SK-N-DZ (cell line): ENCODE results near the gene PLPPR2. TPM values are rescaled to one million over a fixed set of nuclear protein-coding genes. Genes with fewer than 3 reads are reported as not detected.
"Not testable (repeated sequence)": the region's sequence is repeated elsewhere in the genome, so short reads cannot be mapped to it uniquely, and the experiment has no call there.

Experiments used
- DNase-seq: peaks from one replicate; pipeline ENCODE4 v3.0.0-alpha.2; 2015; ENCODE audit warnings: low spot score
- polyA plus RNA-seq, 2 experiments: library from polyadenylated mRNA; depleted of rRNA; stranded (reverse); fragments of >200 nt; gene quantifications; 2 replicates each; pipeline ENCODE4 v1.2.3, GENCODE V29; 2014

PLPPR2 gene, protein sequence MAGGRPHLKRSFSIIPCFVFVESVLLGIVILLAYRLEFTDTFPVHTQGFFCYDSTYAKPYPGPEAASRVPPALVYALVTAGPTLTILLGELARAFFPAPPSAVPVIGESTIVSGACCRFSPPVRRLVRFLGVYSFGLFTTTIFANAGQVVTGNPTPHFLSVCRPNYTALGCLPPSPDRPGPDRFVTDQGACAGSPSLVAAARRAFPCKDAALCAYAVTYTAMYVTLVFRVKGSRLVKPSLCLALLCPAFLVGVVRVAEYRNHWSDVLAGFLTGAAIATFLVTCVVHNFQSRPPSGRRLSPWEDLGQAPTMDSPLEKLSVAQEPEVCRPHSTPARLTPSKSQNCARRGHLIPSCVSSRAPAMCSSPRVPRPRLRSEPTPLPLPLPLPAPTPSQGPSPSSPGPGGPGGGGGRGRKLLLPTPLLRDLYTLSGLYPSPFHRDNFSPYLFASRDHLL
- 6.9 and 11.1 TPM in 2 replicates for polyA plus RNA-seq (2014; cell fraction: cytosol; rRNA removed)
- 12.5 and 16.5 TPM in 2 replicates for polyA plus RNA-seq (2014; cell fraction: nucleus; rRNA removed)

DNA sequence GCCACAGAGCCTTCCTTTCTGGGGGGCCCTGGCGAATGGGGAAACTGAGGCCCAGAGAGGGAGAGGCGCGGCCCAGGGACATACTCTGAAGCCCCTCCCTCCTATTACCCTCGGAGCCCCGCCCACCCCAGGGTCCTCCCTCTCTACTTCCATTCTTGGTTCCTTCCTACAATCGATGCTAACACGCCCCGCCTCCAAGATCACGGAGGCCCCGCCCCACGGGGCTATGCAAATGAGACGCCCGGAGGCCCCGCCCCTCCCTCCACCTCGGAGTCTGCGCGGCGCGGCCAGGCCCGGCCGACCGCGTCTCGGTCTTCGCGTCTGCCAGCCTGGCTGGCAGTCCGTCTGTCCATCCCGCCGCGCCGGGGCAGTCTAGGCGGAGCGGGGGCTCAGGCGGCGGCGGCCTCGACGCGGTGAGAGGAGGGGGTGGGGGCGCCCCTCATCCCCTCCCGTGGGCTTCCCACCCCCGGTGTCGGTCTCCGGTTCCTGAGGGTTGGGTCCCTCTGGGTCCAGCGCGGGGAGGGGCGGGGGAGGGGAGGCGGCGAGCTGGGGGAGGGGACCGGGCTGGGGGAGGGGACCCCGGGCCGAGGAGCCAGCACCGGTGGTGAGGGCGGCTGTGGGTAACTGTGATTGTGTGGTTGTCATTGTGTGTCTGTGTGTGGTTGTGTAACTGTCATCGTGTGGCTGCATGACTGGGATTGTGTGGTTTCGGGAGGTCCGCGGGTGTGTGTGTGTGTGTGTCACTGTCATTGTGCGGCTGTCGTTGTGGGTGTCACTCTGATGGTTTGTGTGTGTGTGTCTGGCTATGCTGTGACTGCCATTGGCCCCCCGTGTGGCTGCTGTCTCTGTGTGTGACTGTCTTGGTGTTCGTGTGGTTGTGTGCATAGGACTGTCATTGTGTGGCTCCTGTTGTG lies at the start of gene PLPPR2:
Gene PLPPR2, plus strand, starts transcription at position 273 of the 914 bp plus-strand sequence. CDS start 2,242 bp downstream, outside the sequence.
- DNase-seq = peak; percentile 87

DNA sequence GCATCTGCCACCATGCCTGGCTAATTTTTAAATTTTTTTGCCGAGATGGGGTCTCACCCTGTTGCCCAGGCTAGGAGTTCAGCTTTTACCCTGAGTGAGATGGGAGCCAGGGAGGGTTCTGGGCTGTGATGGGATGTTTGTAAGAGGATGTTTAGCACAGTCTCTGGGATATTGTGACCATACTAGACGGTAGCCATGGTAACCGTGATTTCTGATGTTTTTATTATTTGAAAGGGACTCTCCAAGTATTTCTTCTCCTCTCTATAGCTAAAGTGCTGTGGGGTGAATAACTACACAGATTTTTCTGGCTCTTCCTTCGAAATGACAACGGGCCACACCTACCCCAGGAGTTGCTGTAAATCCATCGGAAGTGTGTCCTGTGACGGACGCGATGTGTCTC lies 48.9 kb upstream of the PLPPR2 start:
- DNase-seq = no peak

DNA sequence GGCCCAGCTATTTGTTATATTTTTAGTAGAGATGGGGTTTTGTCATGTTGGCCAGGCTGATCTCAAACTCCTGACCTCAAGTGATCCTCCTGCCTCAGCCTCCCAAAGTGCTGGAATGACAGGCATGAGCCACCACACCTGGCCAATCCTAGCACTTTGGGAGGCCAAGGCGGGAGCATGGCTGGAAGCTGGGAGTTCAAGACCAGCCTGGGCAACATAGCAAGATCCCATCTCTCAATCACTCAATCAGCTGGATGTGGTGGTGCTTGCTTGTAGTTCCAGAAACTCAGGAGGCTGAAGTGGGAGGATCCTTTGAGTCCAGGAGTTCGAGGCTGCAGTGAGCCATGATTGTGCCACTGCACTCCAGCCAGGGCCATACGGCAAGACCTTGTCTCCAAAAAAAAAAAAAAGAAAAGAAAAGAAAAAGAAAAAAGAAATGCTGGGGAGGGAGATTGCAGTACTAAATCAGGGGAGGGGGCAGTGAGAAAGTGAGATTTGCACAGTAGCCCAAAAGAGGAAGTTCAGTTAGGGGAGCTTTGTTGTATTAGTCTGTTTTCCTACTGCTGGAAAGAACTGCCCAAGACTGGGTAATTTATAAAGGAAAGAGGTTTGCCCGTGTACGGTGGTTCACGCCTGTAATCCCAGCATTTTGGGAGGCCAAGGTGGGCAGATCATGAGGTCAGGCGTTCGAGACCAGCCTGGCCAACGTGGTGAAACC lies 34.8 kb upstream of the PLPPR2 start:
- DNase-seq = not testable (repeated sequence)

DNA sequence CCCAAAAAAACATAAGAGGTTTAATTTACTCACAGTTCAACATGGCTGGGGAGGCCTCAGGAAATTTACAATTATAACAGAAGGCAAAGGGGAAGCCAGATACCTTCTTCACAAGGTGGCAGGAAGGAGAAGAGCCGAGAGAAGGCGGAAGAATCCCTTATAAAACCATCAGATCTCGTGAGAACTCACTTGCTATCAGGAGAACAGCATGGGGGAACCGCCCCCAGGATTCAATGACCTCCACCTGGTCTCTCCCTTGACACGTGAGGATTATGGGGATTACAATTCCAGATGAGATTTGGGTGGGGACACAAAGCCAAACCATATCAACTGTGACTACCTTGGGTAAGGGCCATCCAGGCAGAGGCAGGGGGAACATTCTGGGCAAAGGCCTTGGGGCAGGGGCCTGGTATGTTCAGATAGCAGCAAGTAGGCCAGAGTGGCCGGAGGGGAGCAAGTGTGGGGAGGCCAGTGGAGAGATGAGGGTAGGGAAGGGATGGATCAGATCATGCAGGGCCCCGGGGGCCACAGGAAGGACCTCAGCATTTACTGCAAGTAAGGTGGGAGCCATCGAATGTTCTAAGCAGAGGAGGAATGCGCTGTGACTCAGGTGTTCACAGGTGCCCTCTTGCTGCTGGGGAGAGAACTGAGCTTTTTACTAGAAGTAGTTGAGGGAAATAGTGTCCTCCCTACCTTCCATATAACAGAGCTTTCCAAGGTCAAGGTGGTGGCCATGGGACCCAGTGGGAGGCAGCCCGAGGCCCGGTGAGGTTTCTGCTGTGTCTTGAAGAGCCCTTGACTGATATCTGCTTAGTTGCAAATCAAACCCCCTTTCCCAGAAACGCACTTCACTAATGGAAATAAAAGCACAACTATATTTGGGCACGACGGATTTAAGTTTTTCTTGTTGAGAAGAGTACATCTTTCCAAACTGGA lies 33.8 kb upstream of the PLPPR2 start:
- DNase-seq = no peak

DNA sequence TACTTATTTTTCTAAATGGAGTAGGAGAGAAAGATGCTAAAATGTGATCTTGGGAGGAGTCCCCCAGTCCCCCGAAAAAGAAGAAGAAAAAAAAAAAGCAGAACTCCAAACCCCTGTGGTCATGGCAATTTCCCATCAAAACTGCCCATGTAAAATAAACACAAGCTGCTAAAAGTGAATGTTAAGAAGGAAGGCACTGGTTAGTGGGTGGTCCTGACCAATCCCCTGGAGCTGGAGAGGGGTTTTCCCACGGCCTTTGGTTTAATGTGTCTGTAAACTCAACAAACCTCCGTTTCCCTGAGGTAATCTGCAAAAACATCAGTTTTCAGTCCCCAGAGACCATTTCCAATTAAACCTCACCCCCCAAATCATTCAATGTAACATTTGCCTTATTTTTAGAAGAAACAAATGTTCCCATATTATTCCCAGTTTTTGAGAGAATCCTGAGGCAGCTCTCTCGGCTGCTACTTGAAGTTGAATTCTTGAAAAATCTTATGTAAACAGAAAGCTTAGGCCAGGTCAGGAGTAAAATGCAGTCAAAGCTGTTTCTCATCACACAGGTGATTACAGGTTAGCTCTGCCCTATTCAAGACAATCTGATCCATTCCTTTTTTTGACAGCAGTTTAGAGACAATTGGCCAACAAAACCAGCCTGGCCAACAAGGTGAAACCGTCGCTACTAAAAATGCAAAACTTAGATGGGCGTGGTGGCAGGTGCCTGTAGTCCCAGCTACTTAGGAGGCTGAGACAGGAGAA lies 32.8 kb upstream of the PLPPR2 start:
- DNase-seq = no peak

DNA sequence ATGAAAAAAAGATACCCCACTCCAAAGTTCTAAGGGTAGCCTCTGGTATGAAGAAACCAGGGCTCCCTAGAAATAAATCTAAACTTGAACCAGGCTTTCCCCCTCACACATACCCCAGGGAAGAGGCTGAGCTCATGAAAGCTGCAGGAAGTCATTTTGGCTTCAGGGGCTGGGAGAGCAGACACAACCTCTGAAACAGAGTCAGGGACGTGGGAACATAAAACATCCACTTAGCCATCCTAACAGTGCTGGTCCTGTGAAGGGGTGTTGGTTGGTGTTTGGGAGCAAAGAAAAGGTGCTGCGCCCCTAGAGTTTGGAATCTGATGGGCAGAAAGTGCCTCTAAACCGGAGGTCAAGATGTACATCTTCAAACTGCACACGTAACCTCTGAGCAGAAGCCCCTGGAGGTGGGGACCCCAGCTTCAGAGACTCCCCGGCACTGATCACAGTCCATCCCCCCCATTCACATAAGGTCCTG lies 31.6 kb upstream of the PLPPR2 start:
- no peak for DNase-seq

DNA sequence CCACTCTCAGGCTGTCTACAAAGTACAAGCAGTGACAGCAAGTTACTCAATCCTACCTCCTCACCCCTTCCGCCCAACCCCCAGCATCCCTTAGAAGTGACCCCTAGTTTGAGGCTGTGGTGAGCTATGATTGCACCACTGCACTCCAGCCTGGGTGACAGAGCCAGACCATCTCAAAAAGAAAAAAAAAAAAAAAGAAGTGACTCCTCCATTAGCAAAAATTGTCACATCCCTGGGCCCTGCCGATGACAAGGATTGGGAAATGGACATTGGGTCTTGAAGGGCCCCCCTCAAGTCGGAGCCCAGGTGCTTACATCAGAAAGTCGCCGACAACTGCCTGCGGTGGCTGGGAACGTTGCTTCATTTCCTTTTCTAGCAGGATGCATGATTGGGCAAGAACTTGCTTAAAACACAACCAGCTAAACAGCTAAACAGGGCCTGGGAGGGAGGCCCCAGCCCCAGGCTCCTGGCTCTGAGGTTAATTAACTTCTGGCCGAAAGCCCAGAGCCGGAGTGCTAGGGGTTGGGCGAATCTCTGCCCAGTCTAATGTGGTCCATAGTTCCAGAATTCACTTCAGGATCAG lies 31.1 kb upstream of the PLPPR2 start:
- DNase-seq = peak; percentile 28

DNA sequence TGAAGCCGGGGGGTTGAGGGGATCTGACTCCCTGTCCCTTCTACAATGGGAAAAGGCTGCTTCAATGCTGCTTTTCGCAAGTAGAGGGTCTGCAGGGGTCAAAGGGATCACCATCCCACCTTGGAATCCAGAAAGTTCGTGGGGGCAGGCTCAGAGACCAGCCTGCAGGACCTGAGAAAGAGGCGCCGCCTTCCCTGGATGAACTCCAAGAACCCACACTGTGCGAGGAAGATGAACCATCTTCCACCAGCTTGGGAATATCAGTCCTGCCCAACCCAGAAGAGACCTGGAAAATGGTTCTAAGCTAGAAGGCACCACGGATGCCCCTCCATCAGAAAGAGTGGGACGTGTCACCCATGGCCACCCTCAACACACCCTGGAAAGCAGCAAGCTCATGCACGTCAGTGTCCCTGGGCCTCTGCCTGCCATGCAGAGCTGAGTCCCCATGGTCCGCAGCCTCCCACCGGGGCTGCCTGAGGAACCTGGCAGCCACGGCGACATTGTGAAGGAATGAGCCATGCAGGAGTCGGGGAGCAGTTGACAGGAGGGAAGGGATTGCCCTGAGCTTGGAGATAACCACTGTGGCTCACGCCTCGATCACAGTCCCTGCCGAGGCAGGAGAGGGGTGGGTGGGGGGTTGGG lies 30.4 kb upstream of the PLPPR2 start:
- DNase-seq = no peak

DNA sequence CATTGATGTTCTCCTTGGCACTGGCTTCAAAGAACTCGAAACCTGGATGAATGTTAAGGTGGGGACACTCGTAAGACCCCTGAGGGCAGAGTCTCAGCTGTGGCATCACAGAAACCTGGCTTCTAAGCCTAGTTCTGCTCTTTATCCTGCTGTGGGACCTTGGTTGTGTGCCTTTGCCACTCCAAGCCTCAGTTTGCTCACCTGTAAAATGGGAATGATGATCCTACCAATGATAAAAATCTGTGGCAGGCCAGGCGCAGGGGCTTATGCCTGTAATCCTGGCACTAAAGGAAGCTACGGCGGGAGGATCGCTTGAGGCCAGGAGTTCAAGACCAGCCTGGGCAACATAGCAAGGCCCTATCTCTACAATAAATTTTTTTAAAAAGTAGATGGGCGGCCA lies 29.7 kb upstream of the PLPPR2 start:
- no peak for DNase-seq

DNA sequence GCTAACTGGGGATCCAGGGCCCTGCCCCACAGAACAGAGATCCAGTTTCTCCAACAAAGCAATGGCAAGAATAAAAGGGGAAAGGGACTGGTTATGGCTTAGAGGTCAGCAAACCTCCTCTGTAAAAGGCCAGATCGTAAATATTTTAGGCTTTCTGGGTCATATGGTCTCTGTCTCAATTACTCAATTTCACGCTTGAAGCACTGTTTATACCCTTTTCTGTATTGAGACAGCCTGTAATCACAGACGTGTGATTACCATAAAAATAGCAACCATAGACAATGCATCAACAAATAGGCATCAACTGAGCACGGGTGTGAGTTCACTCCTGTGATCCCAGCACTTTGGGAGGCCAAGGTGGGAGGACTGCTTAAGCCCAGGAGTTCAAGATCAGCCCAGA lies 25.1 kb upstream of the PLPPR2 start:
- no peak for DNase-seq

DNA sequence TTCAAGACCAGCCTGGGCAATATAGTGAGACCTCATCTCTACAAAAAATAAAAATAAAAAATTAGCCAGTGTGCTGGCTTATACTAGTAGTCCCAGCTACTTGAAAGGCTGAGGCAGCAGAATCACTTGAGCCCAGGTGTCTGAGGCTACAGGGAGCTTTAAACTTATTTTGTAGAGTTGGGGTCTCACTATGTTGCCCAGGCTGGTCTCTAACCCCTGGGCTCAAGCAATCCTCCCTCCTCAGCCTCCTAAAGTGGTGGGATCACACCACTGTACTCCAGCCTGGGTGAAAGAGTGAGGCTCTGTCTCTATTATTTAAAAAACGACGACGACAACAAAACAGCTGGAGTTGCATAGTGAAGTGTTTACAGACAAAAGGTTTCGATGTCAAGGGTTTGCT lies 23.7 kb upstream of the PLPPR2 start:
- DNase-seq = no peak

DNA sequence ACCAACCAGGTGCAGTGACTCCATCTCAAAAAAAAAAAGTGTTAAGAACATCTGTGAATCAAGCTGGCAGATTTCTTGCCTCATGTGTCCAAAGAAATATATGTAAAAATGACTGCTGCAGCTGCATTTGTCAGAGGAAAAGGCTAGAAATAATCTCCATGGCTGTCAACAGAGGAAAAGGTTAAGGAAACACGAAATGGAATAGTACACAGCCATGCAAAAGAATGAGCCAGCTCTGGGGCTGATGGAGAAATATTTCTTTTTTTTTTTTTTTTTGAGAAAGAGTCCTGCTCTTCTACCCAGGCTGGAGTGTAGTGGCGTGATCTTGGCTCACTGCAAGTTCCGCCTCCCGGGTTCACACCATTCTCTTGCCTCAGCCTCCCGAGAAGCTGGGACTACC lies 22.4 kb upstream of the PLPPR2 start:
- no peak for DNase-seq

DNA sequence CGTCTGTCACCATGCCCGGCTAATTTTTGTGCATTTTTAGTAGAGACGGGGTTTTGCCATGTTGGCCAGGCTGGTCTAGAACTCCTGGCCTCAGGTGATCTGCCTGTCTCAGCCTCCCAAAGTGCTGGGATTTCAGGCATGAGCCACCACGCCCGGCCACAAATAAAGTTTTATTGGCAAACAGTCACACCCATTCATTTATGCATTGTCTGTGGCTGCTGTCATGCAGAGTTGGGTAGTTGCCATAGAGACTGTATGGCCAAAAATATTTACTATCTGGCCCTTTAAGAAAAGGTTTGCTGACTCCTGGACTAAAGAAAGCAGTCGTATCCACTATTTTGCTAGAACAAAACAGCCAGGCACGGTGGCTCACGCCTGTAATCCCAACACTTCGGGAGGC lies 21.4 kb upstream of the PLPPR2 start:
- not testable (repeated sequence) for DNase-seq

DNA sequence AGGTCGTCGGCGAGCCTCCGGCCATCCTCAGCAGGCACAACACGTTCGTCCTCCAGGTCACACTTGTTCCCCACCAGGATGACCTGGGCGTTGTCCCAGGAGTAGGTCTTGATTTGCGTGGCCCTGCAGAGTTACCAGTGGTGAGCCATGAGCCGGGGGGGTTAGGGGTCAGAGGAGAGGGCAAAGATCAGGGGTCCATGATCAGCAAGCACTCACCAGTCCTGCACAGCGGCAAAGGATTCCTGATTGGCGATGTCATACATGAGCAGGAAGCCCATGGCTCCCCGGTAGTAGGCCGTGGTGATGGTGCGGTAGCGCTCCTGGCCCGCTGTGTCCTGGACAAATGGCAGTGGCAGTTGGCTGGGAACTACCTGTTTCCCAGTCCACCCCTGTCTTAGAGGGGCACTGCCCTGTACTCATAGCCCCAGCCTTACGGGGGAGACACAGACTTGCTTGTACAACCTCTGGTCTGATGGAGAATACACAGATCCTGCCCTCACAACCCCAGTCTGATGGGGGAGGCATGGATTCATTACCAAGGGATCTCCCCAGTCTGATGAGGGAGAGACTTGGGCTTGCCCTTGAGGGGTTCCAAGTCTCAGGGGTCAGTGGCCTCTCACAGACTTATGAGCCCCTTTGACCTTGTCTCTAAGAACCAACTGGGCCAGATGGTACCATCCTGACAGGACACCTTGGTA lies 19.6 kb upstream of the PLPPR2 start:
- no peak for DNase-seq

DNA sequence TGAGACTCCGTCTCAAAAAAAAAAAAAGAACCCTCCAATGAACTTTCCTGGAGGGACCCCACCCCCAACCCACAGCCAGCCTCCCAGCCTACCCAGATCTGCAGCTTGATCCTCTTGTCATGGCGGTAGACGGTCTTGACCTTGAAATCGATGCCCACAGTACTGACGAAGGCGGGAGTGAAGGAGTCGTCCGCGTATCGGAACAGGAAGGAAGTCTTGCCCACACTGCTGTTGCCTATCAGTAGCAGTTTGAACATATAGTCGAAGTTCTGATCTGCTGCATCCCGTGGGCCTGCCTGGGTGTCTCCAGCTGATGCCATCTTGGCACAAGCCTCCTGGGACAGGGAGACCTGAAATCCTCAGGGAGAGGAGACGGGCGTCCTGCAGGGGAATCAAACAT lies 18.2 kb upstream of the PLPPR2 start:
- no peak for DNase-seq

DNA sequence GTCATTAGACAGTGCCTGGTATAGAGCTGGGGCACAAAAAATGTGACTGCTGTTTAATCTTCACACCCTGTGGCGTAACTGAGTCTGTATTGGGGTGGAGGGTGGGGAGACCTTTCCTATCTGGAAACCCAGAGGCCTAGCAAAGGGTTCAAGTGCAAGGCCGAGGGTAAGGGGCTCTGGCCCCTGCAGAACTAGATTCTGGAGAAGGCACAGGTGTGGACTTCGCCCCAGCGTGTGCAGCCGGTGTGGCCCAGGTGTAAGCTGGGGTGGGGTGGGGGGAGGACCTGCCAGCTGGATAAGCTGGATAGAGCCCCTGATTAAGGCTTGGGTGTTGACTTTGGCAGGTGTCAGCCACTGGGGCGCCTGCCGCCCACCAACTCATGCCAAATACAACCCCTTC lies 17.1 kb upstream of the PLPPR2 start:
- DNase-seq = no peak

DNA sequence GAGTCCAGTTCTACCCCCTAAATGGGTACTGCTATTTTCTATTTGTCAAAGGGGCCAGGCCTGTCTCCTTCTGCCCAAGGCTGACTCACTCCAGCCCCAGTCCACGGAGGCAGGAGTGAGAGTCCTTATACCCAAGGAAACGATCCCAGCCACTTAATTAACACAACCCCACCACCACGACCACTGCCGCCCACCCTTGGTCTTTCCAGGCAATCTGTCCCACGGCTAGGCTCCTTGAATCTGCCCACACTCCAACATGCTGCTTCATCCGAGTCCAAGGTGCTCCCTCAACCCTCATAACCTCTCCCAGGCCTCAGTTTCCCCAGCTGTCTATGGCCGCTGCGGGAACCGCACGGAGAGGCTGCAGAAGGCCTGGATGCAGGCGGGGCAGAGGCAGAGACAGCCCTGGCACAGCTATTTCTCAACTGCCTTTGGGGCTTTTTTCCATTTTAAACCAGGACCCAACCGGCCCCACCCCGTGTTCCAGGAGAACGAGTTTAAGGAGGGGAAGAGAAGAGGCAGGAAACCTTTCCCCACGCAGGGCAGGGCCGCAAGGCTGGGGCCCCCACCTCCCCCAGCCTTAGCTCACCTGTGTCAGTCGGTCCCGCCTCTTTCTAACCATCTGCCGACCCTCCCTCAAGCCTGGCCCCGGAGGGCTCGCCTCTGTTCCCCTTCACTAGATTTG lies 16.5 kb upstream of the PLPPR2 start:
- DNase-seq = no peak
